Measurements from ENCODE around the gene CAD. TPM values are rescaled to one million over a fixed set of nuclear protein-coding genes. Genes with fewer than 3 reads are reported as not detected.

CAD gene
- polyA plus RNA-seq, 1 experiment = 17.8 TPM

DNA sequence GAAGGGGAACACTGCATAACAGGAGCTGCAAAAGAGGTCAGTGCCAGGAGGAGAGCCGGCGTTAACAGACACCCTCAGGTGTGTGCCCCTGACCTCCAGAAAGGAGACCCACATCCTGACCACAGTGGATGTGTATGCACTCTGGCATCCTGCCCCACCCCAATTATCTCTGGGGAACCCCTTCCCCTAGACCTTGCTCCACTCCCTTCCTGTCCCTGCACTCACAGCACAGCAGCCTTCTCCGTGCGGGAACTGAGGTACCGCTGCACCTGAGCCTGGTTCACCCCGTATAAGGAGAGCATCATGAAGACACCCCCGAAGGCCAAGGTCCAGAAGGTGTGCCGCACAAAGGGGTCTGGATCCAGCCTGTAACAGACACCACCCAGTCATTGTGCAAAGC lies 12.6 kb upstream of the CAD start:
- H3K27ac ChIP-seq (ENCODE audit: low read depth, low read length) = no peak overlapping the region
- no peak overlapping the region for H3K4me3 ChIP-seq (ENCODE audit: low read depth, low read length)
- H3K27me3 ChIP-seq (ENCODE audit: control insufficient read depth, insufficient read depth, low read length) = no peaks in the 10 kb centered on the region
- no peak for DNase-seq (ENCODE audit: low read depth, low spot score)
- ChIA-PET POLR2A (no interaction called here), CTCF (interaction anchor here (1.4 kb wide), 1 partner anchor 99 kb away, joined by 3 read pairs; no protein-coding TSS in a partner anchor)
- TF ChIP-seq, protein P1, sequence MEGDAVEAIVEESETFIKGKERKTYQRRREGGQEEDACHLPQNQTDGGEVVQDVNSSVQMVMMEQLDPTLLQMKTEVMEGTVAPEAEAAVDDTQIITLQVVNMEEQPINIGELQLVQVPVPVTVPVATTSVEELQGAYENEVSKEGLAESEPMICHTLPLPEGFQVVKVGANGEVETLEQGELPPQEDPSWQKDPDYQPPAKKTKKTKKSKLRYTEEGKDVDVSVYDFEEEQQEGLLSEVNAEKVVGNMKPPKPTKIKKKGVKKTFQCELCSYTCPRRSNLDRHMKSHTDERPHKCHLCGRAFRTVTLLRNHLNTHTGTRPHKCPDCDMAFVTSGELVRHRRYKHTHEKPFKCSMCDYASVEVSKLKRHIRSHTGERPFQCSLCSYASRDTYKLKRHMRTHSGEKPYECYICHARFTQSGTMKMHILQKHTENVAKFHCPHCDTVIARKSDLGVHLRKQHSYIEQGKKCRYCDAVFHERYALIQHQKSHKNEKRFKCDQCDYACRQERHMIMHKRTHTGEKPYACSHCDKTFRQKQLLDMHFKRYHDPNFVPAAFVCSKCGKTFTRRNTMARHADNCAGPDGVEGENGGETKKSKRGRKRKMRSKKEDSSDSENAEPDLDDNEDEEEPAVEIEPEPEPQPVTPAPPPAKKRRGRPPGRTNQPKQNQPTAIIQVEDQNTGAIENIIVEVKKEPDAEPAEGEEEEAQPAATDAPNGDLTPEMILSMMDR (IDR thresholded peaks at IDR 0.05; ENCODE audit: low read depth, low read length) = no peak
- no peaks in the 10 kb centered on the region for H3K9me3 ChIP-seq (ENCODE audit: control insufficient read depth, insufficient read depth, low read length)

DNA sequence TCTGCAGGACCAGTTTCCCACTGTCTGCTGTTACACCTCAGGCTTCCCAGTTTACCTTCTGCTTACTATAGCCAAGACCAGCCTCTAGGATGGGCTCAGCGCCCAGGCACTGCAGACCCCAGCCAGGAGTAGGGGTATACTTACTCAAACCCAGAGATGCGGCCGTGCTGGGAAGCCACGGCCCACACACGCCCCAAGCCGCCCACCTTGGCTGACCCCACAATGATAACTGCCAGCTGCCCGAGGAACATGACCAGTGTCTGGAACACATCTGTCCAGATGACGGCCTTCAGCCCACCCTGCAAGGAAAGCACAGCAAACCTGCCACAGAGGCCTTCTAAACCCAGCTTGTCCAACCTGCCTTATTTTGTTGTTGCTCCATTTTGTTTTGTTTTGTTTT lies 12.0 kb upstream of the CAD start:
- ChIA-PET POLR2A (no interaction called here), CTCF (interaction anchor here (2.0 kb wide), 1 partner anchor 14 kb away, joined by 7 read pairs; no protein-coding TSS in a partner anchor)

DNA sequence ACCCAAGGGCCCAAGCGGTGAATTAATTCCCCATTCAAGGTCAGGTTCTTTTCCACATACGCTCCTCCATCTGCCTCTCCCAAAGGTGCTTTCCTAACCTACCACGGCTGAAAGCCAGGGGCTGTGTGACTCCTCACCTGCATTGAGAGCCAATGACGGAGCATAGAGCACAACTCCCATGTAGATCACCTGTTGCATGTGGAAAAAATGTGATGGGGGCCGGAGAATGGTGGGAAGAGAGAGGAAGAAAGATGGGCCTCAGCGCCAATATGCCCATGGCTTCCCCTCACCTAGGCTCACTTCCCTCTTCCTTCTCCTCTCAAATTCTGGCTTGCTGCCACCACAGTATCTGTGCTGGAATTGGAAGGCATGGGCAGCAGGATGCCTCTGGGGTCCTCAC lies 10.8 kb upstream of the CAD start:
- no peak overlapping the region for H3K27ac ChIP-seq (ENCODE audit: low read depth, low read length)
- CTCF ChIA-PET = interaction anchor here (2.0 kb wide), 1 partner anchor 15 kb away, joined by 7 read pairs; no protein-coding TSS in a partner anchor
- H3K9me3 ChIP-seq (ENCODE audit: control insufficient read depth, insufficient read depth, low read length) = no peaks in the 10 kb centered on the region
- TF ChIP-seq, protein P1 (IDR thresholded peaks at IDR 0.05; ENCODE audit: low read depth, low read length) = no peak
- H3K4me3 ChIP-seq (ENCODE audit: low read depth, low read length) = no peak overlapping the region
- DNase-seq (ENCODE audit: low read depth, low spot score) = no peak
- H3K27me3 ChIP-seq (ENCODE audit: control insufficient read depth, insufficient read depth, low read length) = no peaks in the 10 kb centered on the region
- POLR2A ChIA-PET = no interaction called here

More for the DNA sequence above, 12.0 kb upstream of the CAD start:
- TF ChIP-seq, protein P1 (IDR thresholded peaks at IDR 0.05; ENCODE audit: low read depth, low read length) = no peak
- Histone ChIP-seq H3K9me3 (ENCODE audit: control insufficient read depth, insufficient read depth, low read length) (no peaks in the 10 kb centered on the region), H3K27me3 (ENCODE audit: control insufficient read depth, insufficient read depth, low read length) (no peaks in the 10 kb centered on the region), H3K4me3 (ENCODE audit: low read depth, low read length) (no peak overlapping the region), H3K27ac (ENCODE audit: low read depth, low read length) (no peak overlapping the region)
- DNase-seq (ENCODE audit: low read depth, low spot score) = no peak

DNA sequence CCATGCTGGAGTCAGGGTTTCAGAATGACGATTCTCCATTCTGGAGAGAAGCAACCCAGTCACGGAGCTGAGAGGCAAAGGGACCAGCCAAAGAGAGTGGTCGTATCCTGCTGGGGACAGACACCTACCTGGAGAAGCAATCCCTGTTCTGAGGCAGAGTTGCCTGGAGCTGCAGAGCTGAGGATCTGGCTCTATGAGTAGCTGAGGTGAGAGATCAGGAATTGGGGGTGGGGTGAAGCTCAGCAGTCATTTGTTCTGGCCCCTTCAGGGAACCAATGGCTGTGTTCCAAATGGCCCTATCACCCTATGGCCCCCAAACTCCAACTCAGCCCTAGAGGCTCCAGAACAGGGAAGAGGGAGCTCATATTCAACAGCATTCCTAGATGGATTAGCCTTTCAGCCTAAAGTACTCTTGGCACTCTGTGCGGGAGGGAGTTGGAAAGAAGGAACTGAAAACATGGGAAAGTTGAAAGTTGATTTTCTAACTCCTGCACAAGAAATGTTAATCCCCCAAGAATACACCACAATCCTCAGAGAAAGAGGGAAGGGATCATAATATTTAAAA lies 8.6 kb upstream of the CAD start:
- H3K9me3 ChIP-seq (ENCODE audit: control insufficient read depth, insufficient read depth, low read length) = no peaks in the 10 kb centered on the region
- ChIA-PET CTCF (no interaction called here), POLR2A (no interaction called here)
- no peak overlapping the region for H3K4me3 ChIP-seq (ENCODE audit: low read depth, low read length)
- no peak overlapping the region for H3K27ac ChIP-seq (ENCODE audit: low read depth, low read length)
- H3K27me3 ChIP-seq (ENCODE audit: control insufficient read depth, insufficient read depth, low read length) = no peaks in the 10 kb centered on the region
- no peak for DNase-seq (ENCODE audit: low read depth, low spot score)
- TF ChIP-seq, protein P1 (IDR thresholded peaks at IDR 0.05; ENCODE audit: low read depth, low read length) = no peak

DNA sequence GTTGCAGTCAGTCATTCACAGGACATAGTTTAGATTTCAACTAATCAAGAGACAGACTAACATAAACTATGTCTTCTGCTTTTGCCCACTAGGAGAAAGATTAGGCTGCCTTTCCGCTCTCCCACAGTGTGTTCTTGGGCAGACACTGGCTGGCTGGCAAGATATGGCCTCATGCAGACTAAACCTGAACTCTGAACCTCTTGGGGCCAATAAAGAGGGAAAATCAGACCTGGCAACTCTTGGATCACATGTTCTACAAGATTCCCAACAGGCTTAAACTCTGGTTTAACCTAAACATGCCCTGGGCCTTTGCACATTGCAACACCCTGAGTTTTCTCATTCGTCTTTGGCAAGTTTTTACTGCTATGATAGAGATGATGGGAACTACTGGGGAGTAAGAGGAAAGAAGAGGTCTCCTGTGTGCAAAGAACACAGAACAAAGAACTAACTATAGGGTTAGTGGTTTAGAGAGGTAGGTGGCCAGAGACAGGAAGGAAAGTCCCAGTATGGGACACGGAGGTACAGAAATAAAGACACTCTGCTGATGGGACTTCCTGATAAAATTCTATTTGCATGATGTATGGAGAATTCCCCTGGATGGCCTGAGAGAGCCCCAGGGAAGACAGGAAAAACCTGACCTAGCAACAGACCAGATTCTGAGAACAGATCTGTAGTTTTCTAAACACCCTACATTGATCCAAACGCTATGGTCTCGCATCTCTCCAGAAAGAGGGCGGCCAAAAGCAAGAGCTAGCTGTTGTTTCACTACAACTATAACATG lies 7.4 kb upstream of the CAD start:
- no peak for DNase-seq (ENCODE audit: low read depth, low spot score)
- Histone ChIP-seq H3K4me3 (ENCODE audit: low read depth, low read length) (no peak overlapping the region), H3K27me3 (ENCODE audit: control insufficient read depth, insufficient read depth, low read length) (no peaks in the 10 kb centered on the region), H3K27ac (ENCODE audit: low read depth, low read length) (no peak overlapping the region), H3K9me3 (ENCODE audit: control insufficient read depth, insufficient read depth, low read length) (no peaks in the 10 kb centered on the region)
- ChIA-PET POLR2A (no interaction called here), CTCF (interaction anchor here (0.9 to 1.6 kb wide), 2 partner anchors 18 to 248 kb away, joined by 4 to 5 read pairs; no protein-coding TSS in a partner anchor)
- TF ChIP-seq, protein P1 (IDR thresholded peaks at IDR 0.05; ENCODE audit: low read depth, low read length) = no peak

All from AG04450 (cell line).